Superior temporal gyrus (tissue), 1 donor: ENCODE data around the gene MC2R.
"Not testable (repeated sequence)": the region's sequence is repeated elsewhere in the genome, so short reads cannot be mapped to it uniquely, and the experiment has no call there.

Experiments
- DNase-seq: peaks from one replicate; pipeline ENCODE4 v3.0.0-alpha.2; 2016; ENCODE audit errors: extremely low spot score

The MC2R gene

GRCh38 chr18:13893418-13893760 is 21.9 kb downstream of the MC2R start:
- DNase-seq = no peak

GRCh38 chr18:13892098-13892497 is 23.2 kb downstream of the MC2R start:
- DNase-seq = no peak

- no peak for DNase-seq
These were observed 24.5 kb downstream of the MC2R start for GRCh38 chr18:13890761-13891361.

GRCh38 chr18:13889671-13890070 is 25.7 kb downstream of the MC2R start:
- DNase-seq = no peak

- DNase-seq = no peak
These were observed 27.1 kb downstream of the MC2R start for GRCh38 chr18:13888191-13888716.

GRCh38 chr18:13885009-13885408 is 30.3 kb downstream of the MC2R start:
- DNase-seq = no peak

GRCh38 chr18:13879937-13880336 is 35.4 kb downstream of the MC2R start:
- no peak for DNase-seq

GRCh38 chr18:13879492-13879891 is 35.8 kb downstream of the MC2R start:
- DNase-seq = no peak

- no peak for DNase-seq
These were observed 36.5 kb downstream of the MC2R start for GRCh38 chr18:13878857-13879256.

- DNase-seq = no peak
These were observed 38.2 kb downstream of the MC2R start for GRCh38 chr18:13877157-13877556.

GRCh38 chr18:13874558-13874957 is 40.8 kb downstream of the MC2R start:
- no peak for DNase-seq

GRCh38 chr18:13872932-13873331 is 42.4 kb downstream of the MC2R start:
- DNase-seq = no peak

- no peak for DNase-seq
These were observed 43.0 kb downstream of the MC2R start for GRCh38 chr18:13872373-13872772.

GRCh38 chr18:13871701-13872100 is 43.6 kb downstream of the MC2R start:
- no peak for DNase-seq

- peak; percentile 15 for DNase-seq
These were observed 46.6 kb downstream of the MC2R start for GRCh38 chr18:13868501-13869271.

GRCh38 chr18:13862898-13863297 is 52.4 kb downstream of the MC2R start:
- DNase-seq = not testable (repeated sequence)

GRCh38 chr18:13849791-13850190 is 65.5 kb downstream of the MC2R start:
- no peak for DNase-seq

- no peak for DNase-seq
These were observed 78.8 kb downstream of the MC2R start for GRCh38 chr18:13836559-13836958.

- DNase-seq = no peak
These were observed 80.1 kb downstream of the MC2R start for GRCh38 chr18:13835202-13835601.

GRCh38 chr18:13834496-13835015 is 80.8 kb downstream of the MC2R start:
- DNase-seq = no peak
